ENCODE measurements around the gene TEC. TPM values are rescaled to one million over a fixed set of nuclear protein-coding genes. Genes with fewer than 3 reads are reported as not detected.
"Not testable (repeated sequence)": the region's sequence is repeated elsewhere in the genome, so short reads cannot be mapped to it uniquely, and the experiment has no call there.

Gene TEC
- total RNA-seq, 1 donor from 2014 or later, result 1.4 TPM

DNA sequence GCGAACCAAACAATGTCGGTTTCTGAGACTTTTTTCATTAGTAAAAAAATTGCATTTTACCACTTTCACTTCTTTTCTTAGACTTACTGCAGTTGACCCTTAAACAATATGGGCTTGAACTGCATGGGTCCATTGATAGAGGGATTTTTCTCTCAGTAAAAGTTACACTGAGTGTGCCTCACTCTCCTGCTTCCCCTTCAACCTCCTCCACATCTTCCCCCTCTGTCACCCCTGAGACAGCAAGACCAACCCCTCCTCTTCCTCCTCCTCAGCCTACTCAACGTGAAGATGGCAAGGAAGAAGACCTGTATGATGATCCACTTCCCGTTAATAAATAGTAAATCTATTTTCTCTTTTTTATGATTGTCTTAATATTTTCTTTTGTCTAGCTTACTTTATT is 43.4 kb downstream of the TEC start:
- DNase-seq (ENCODE audit: low read depth), result no peak
- TF ChIP-seq, protein P1, sequence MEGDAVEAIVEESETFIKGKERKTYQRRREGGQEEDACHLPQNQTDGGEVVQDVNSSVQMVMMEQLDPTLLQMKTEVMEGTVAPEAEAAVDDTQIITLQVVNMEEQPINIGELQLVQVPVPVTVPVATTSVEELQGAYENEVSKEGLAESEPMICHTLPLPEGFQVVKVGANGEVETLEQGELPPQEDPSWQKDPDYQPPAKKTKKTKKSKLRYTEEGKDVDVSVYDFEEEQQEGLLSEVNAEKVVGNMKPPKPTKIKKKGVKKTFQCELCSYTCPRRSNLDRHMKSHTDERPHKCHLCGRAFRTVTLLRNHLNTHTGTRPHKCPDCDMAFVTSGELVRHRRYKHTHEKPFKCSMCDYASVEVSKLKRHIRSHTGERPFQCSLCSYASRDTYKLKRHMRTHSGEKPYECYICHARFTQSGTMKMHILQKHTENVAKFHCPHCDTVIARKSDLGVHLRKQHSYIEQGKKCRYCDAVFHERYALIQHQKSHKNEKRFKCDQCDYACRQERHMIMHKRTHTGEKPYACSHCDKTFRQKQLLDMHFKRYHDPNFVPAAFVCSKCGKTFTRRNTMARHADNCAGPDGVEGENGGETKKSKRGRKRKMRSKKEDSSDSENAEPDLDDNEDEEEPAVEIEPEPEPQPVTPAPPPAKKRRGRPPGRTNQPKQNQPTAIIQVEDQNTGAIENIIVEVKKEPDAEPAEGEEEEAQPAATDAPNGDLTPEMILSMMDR (conservative IDR thresholded peaks at IDR 0.05; ENCODE audit: low read depth, low read length), result no peak
- no peak overlapping the region for H3K4me3 ChIP-seq (ENCODE audit: low read depth, low read length)

- TF ChIP-seq, protein P1 (conservative IDR thresholded peaks at IDR 0.05; ENCODE audit: low read depth, low read length), result no peak
- no peak overlapping the region for H3K4me3 ChIP-seq (ENCODE audit: low read depth, low read length)
These were observed 44.1 kb downstream of the TEC start for GRCh38 chr4:48225368-48226141.

DNA sequence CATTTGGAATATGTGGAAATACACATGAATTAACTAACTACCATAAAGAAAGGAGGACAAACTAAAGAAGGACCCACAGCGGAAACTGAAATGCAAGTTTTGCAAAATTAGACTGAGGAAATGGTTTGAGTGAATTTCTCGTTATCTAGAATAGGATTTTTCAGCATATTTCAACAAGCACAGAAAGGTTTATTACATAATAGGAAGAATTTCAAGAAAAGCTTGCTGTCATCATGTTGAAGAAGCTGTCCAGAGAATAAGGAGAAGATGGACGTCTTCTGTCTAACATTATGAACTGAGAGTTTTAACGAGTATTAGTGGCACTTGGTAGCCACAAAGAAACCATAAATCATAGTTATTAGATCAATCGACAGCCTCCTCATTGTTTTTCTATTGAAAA is 45.0 kb downstream of the TEC start:
- no peak for DNase-seq (ENCODE audit: low read depth)
- H3K4me3 ChIP-seq (ENCODE audit: low read depth, low read length), result no peak overlapping the region
- TF ChIP-seq, protein P1 (conservative IDR thresholded peaks at IDR 0.05; ENCODE audit: low read depth, low read length), result no peak

More at GRCh38 chr4:48225368-48226141, 44.1 kb downstream of the TEC start:
- no peak for DNase-seq (ENCODE audit: low read depth)

- H3K4me3 ChIP-seq (ENCODE audit: low read depth, low read length), result no peak overlapping the region
- DNase-seq (ENCODE audit: low read depth), result peak; percentile 74
- TF ChIP-seq, protein P1 (conservative IDR thresholded peaks at IDR 0.05; ENCODE audit: low read depth, low read length), result no peak
These were observed 45.9 kb downstream of the TEC start for GRCh38 chr4:48223633-48224295.

GRCh38 chr4:48222491-48222890 is 47.1 kb downstream of the TEC start:
- peak; percentile 88 for DNase-seq (ENCODE audit: low read depth)
- H3K4me3 ChIP-seq (ENCODE audit: low read depth, low read length), result no peak overlapping the region
- TF ChIP-seq, protein P1 (conservative IDR thresholded peaks at IDR 0.05; ENCODE audit: low read depth, low read length), result no peak

DNA sequence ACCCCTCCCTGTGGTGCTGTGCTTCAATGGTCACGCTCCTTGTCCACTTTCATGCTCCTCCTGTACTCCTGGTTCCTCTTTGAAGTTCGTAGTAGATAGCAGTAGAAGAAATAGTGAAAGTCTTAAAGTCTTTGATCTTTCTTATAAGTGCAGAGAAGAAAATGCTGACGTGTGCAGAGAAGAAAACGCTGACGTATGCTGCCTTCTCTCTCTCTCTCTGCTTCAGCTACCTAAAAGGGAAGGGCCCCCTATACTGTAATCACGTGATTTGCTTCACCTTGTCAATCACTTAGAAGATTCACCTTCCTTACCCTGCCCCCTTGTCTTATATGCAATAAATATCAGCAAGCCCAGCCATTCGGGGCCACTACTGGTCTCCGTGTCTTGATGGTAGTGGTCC is 50.2 kb downstream of the TEC start:
- not testable (repeated sequence) for DNase-seq (ENCODE audit: low read depth); H3K4me3 ChIP-seq (ENCODE audit: low read depth, low read length)

DNA sequence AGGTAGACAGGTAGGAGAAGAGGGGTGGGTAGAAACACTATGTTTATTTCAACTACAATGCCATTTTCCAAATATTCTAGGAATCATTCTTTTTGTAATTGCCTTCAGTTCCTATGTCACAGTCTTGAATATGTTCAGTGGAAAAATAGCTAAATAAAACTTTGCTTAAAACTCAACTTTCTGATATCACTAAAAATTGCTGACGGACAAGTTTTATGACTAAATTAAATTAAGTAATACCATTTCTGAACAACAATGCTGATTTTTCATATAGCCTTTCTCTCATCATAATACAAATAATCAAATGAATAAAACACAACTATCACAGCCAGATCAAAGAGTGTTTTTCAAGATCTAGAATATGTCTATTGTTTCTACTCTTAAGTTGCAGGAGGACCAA is 53.1 kb downstream of the TEC start:
- TF ChIP-seq, protein P1 (conservative IDR thresholded peaks at IDR 0.05; ENCODE audit: low read depth, low read length), result no peak
- H3K4me3 ChIP-seq (ENCODE audit: low read depth, low read length), result no peak overlapping the region
- DNase-seq (ENCODE audit: low read depth), result no peak

All from epithelial cell of proximal tubule (primary cell).